Suprapubic skin (tissue), 3 donors: ENCODE data around the gene TRIM71.

Source experiments
- CTCF ChIP-seq, 2 donors: fragments of 200-600 bp in 1 of 2; fragments of 450-650 bp in 1 of 2; sonication (generic) in 1 of 2; IDR thresholded peaks; one replicate each; pipeline ENCODE4 v1.5.1; 2016 to 2019; ENCODE audit warnings: antibody characterized with exemption in 2 of 2, mild to moderate bottlenecking in 1 of 2, moderate library complexity in 1 of 2
- POLR2AphosphoS5 ChIP-seq, 3 donors: sonication (generic); formaldehyde crosslinking; IDR thresholded peaks; one replicate each; pipeline ENCODE4 v1.6.1; 2017; ENCODE audit warnings: antibody characterized with exemption in 3 of 3

GRCh38 chr3:32886296-32886695, 68.5 kb downstream of the TRIM71 start:
- TF ChIP-seq POLR2AphosphoS5 (IDR thresholded peaks at IDR 0.05): no peak
- no peak for TF ChIP-seq CTCF (IDR thresholded peaks at IDR 0.05)
